Right lobe of liver (tissue), 4 donors: ENCODE data around the gene SET.

Experiments used
- CTCF ChIP-seq, 4 donors: fragments of 200-600 bp in 3 of 4; fragments of 450-650 bp in 1 of 4; IDR thresholded peaks; one replicate each; pipeline versions ENCODE4 v1.5.1 to v1.8.0; 2016 to 2022; ENCODE audit warnings: antibody characterized with exemption in 4 of 4, mild to moderate bottlenecking in 2 of 4
- POLR2A ChIP-seq: fragments of 450-650 bp; IDR thresholded peaks from one replicate; pipeline ENCODE4 v1.6.1; 2017; ENCODE audit warnings: antibody characterized with exemption, mild to moderate bottlenecking
- donor health status: DM: no; HTN: no; CAD: no.
- donor health status: DM: no; HTN: no; CAD: no.
- donor health status: DM: no; HTN: yes; CAD: no.

DNA sequence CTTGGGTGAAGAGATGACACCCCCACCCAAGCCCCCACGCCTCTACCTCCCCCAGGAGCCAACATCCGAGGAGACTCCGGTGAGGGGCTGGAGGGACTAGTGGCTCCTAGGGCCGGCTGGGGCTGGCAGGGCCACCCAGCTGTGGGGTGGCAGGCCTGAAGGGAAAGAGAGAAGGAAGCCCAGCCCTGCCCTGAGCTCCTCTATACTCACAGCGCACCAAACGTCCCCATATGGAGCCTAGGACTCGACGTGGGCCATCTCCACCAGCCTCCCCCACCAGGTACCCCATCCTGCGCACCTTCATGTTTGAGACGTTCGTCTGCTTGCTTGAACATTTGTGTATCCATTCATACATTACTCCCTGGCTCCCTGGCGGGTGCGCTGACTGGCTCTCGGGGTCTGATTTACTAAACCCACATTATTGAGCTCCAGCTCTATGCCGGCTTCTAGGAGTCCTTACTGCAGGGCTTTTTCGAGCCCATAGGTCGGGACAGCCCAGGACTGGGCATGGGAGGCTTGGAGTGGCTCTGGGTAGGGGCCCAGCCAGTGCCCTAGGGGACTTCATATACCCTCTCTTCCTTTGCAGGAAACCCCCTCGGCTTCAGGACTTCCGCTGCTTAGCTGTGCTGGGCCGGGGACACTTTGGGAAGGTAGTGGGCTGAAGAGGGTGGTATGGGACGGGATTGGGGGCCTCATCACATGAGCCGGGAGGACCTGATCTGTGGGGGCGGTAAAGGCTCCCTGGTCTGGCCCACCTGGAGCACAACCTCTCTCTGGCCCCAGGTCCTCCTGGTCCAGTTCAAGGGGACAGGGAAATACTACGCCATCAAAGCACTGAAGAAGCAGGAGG, 25.8 kb downstream of the SET start:
- TF ChIP-seq CTCF (IDR thresholded peaks at IDR 0.05) (no peak), POLR2A (no peak)
